Esophagus (tissue), 2 donors: Measurements from ENCODE around the gene THSD1. TPM values are rescaled to one million over a fixed set of nuclear protein-coding genes. Genes with fewer than 3 reads are reported as not detected.
"Not testable (repeated sequence)": the region's sequence is repeated elsewhere in the genome, so short reads cannot be mapped to it uniquely, and the experiment has no call there.

Experiments
- H3K27ac ChIP-seq, 2 donors: one replicate each; pipeline ENCODE4 v1.5.1; 2013; ENCODE audit warnings: low read depth in 2 of 2, mild to moderate bottlenecking in 2 of 2, inconsistent platforms in 1 of 2, low read length in 1 of 2, moderate library complexity in 1 of 2
- H3K27me3 ChIP-seq, 2 donors: one replicate each; pipeline ENCODE4 v1.6.1; 2013; ENCODE audit warnings: low read length in 2 of 2, control low read depth in 1 of 2, mild to moderate bottlenecking in 1 of 2; ENCODE audit not compliant: insufficient read depth in 2 of 2, control insufficient read depth in 1 of 2
- H3K36me3 ChIP-seq, 2 donors: one replicate each; pipeline ENCODE4 v1.6.1; 2013; ENCODE audit warnings: low read length in 1 of 2; ENCODE audit not compliant: control insufficient read depth in 2 of 2, insufficient read depth in 2 of 2
- H3K4me1 ChIP-seq, 2 donors: one replicate each; pipeline ENCODE4 v1.6.1; 2013; ENCODE audit warnings: low read length in 1 of 2; ENCODE audit not compliant: control insufficient read depth in 2 of 2, insufficient read depth in 2 of 2
- H3K4me3 ChIP-seq, 2 donors: one replicate each; pipeline ENCODE4 v1.5.1; 2013; ENCODE audit warnings: low read length in 2 of 2, mild to moderate bottlenecking in 2 of 2, low read depth in 1 of 2, moderate library complexity in 1 of 2
- H3K9me3 ChIP-seq, 2 donors: one replicate each; pipeline ENCODE4 v1.6.1; 2013; ENCODE audit warnings: mild to moderate bottlenecking in 2 of 2, low read depth in 1 of 2, low read length in 1 of 2, moderate library complexity in 1 of 2; ENCODE audit not compliant: control insufficient read depth in 2 of 2, insufficient read depth in 1 of 2
- WGBS, 2 donors: extraction: QIAGEN DNeasy Blood & Tissue Kit; methylation state at CpG; one replicate each; pipeline ENCODE4 v1.1.7; 2013; 5-methylcytosine and 5-hydroxymethylcytosine counted together
- polyA plus RNA-seq, 2 donors: library from polyadenylated mRNA; stranded (reverse); fragments of 200-250 nt; gene quantifications; one replicate each; pipeline ENCODE4 v1.2.3, GENCODE V29; 2013
- donor health status: healthy with polysubstance abuse.
- donor health status: Bipolar disorder and iron deficiency.

The THSD1 gene
- polyA plus RNA-seq, 2 donors = 1.4 to 2.0 TPM

GRCh38 chr13:52394586-52394985 is 11.4 kb downstream of the THSD1 start:
- 75 to 77% methylated on average over 2 of the region's 2 CpGs for WGBS, 2 donors
- Histone ChIP-seq H3K9me3 (no peaks in the 10 kb centered on the region), H3K4me3 (no peak overlapping the region), H3K36me3 (no peaks in the 10 kb centered on the region), H3K27me3 (no peaks in the 10 kb centered on the region), H3K4me1 (peaks cover 0 to 6% of the 10 kb centered on the region in 2 donors), H3K27ac (no peak overlapping the region)

GRCh38 chr13:52393572-52394357 is 12.2 kb downstream of the THSD1 start:
- no peaks in the 10 kb centered on the region for H3K9me3 ChIP-seq
- 80 to 85% methylated on average over 8 of the region's 8 CpGs for WGBS, 2 donors
- peaks cover 0 to 6% of the 10 kb centered on the region in 2 donors for H3K4me1 ChIP-seq
- H3K4me3 ChIP-seq = no peak overlapping the region
- H3K36me3 ChIP-seq = no peaks in the 10 kb centered on the region
- no peak overlapping the region for H3K27ac ChIP-seq
- H3K27me3 ChIP-seq = no peaks in the 10 kb centered on the region

GRCh38 chr13:52387721-52388120 is 18.3 kb downstream of the THSD1 start:
- H3K9me3 ChIP-seq = no peaks in the 10 kb centered on the region
- no peak overlapping the region for H3K27ac ChIP-seq

GRCh38 chr13:52385870-52386269 is 20.1 kb downstream of the THSD1 start:
- WGBS, 2 donors = 85 to 91% methylated on average over 4 of the region's 4 CpGs
- H3K36me3 ChIP-seq = no peaks in the 10 kb centered on the region
- H3K4me3 ChIP-seq = no peak overlapping the region
- H3K4me1 ChIP-seq = no peaks in the 10 kb centered on the region
- no peaks in the 10 kb centered on the region for H3K9me3 ChIP-seq
- H3K27ac ChIP-seq = no peak overlapping the region
- no peaks in the 10 kb centered on the region for H3K27me3 ChIP-seq

More at GRCh38 chr13:52387721-52388120, 18.3 kb downstream of the THSD1 start:
- Histone ChIP-seq H3K36me3 (no peaks in the 10 kb centered on the region), H3K4me1 (no peaks in the 10 kb centered on the region), H3K27me3 (no peaks in the 10 kb centered on the region), H3K4me3 (no peak overlapping the region)

GRCh38 chr13:52383366-52383765 is 22.6 kb downstream of the THSD1 start:
- Histone ChIP-seq H3K36me3 (peaks cover 0 to 2% of the 10 kb centered on the region in 2 donors), H3K4me1 (no peaks in the 10 kb centered on the region), H3K9me3 (peaks cover 0 to 2% of the 10 kb centered on the region in 2 donors), H3K27ac (no peak overlapping the region), H3K27me3 (no peaks in the 10 kb centered on the region), H3K4me3 (no peak overlapping the region)
- WGBS, 2 donors = 58 to 64% methylated on average over 1 of the region's 1 CpG

GRCh38 chr13:52378312-52378711 is 27.7 kb downstream of the THSD1 start:
- Histone ChIP-seq H3K4me1 (no peaks in the 10 kb centered on the region), H3K27ac (no peak overlapping the region), H3K27me3 (no peaks in the 10 kb centered on the region), H3K9me3 (peaks cover 0 to 3% of the 10 kb centered on the region in 2 donors), H3K4me3 (no peak overlapping the region), H3K36me3 (peaks cover 0 to 3% of the 10 kb centered on the region in 2 donors)
- WGBS, 2 donors = 95 to 96% methylated on average over 22 of the region's 22 CpGs

GRCh38 chr13:52377898-52378297 is 28.1 kb downstream of the THSD1 start:
- Histone ChIP-seq H3K4me3 (no peak overlapping the region), H3K36me3 (peaks cover 0 to 3% of the 10 kb centered on the region in 2 donors), H3K4me1 (no peaks in the 10 kb centered on the region), H3K9me3 (peaks cover 0 to 3% of the 10 kb centered on the region in 2 donors), H3K27me3 (no peaks in the 10 kb centered on the region), H3K27ac (no peak overlapping the region)
- 93 to 94% methylated on average over 21 of the region's 21 CpGs for WGBS, 2 donors

- 26 to 36% methylated on average over 1 of the region's 1 CpG for WGBS, 2 donors
- Histone ChIP-seq H3K9me3 (peaks cover 0 to 3% of the 10 kb centered on the region in 2 donors), H3K36me3 (peaks cover 0 to 3% of the 10 kb centered on the region in 2 donors), H3K4me3 (no peak overlapping the region), H3K27ac (no peak overlapping the region), H3K27me3 (no peaks in the 10 kb centered on the region), H3K4me1 (no peaks in the 10 kb centered on the region)
These were observed 31.0 kb downstream of the THSD1 start for GRCh38 chr13:52374873-52375411.

GRCh38 chr13:52374389-52374788 is 31.6 kb downstream of the THSD1 start:
- Histone ChIP-seq H3K36me3 (peaks cover 0 to 3% of the 10 kb centered on the region in 2 donors), H3K4me3 (no peak overlapping the region), H3K27me3 (no peaks in the 10 kb centered on the region), H3K27ac (no peak overlapping the region), H3K4me1 (no peaks in the 10 kb centered on the region), H3K9me3 (peaks cover 0 to 3% of the 10 kb centered on the region in 2 donors)
- WGBS, 2 donors = 79 to 80% methylated on average over 4 of the region's 4 CpGs

GRCh38 chr13:52373277-52373676 is 32.7 kb downstream of the THSD1 start:
- not testable (repeated sequence) for H3K27ac ChIP-seq, H3K27me3 ChIP-seq, H3K9me3 ChIP-seq, H3K4me3 ChIP-seq, H3K4me1 ChIP-seq, H3K36me3 ChIP-seq
- WGBS, 2 donors = 94 to 96% methylated on average over 1 of the region's 1 CpG
